GM18498 (cell line): ENCODE data around the gene GTSF1L.

Source experiments
- ATAC-seq: cut with Tn5 transposase; IDR thresholded peaks from one replicate; pipeline ENCODE4 v1.9.1; 2021; ENCODE audit warnings: mild to moderate bottlenecking, moderate library complexity; ENCODE audit not compliant: unreplicated experiment

GTSF1L gene

GRCh38 chr20:43746344-43747137 is 19.7 kb upstream of the GTSF1L start:
- no peak for ATAC-seq

- no peak for ATAC-seq
Measured at GRCh38 chr20:43744966-43745730, 18.3 kb upstream of the GTSF1L start.

GRCh38 chr20:43744151-43744611 is 17.4 kb upstream of the GTSF1L start:
- ATAC-seq, result no peak

- ATAC-seq, result no peak
Measured at GRCh38 chr20:43740642-43741041, 13.8 kb upstream of the GTSF1L start.

GRCh38 chr20:43739148-43739749 is 12.4 kb upstream of the GTSF1L start:
- ATAC-seq, result no peak

GRCh38 chr20:43737925-43738324 is 11.1 kb upstream of the GTSF1L start:
- ATAC-seq, result no peak

GRCh38 chr20:43736588-43737158 is 9.9 kb upstream of the GTSF1L start:
- peak; percentile 87 for ATAC-seq

- ATAC-seq, result no peak
Measured at GRCh38 chr20:43731927-43732326, 5.1 kb upstream of the GTSF1L start.

- no peak for ATAC-seq
Measured at GRCh38 chr20:43731469-43731868, 4.7 kb upstream of the GTSF1L start.

- ATAC-seq, result no peak
Measured at GRCh38 chr20:43728686-43729255, 2.0 kb upstream of the GTSF1L start.

- peak; percentile 66 for ATAC-seq
Measured at GRCh38 chr20:43727980-43728590, 1.3 kb upstream of the GTSF1L start.

GRCh38 chr20:43726333-43726732 is 469 bp downstream of the GTSF1L start:
- no peak for ATAC-seq

GRCh38 chr20:43725666-43726065 is 1.1 kb downstream of the GTSF1L start:
- no peak for ATAC-seq

GRCh38 chr20:43724383-43724782 is 2.4 kb downstream of the GTSF1L start:
- no peak for ATAC-seq

GRCh38 chr20:43723735-43724134 is 3.1 kb downstream of the GTSF1L start:
- ATAC-seq, result no peak

GRCh38 chr20:43723186-43723585 is 3.6 kb downstream of the GTSF1L start:
- no peak for ATAC-seq

GRCh38 chr20:43722153-43722505 is 4.7 kb downstream of the GTSF1L start:
- no peak for ATAC-seq

- ATAC-seq, result no peak
Measured at GRCh38 chr20:43721429-43722152, 5.2 kb downstream of the GTSF1L start.

- ATAC-seq, result no peak
Measured at GRCh38 chr20:43721097-43721428, 5.7 kb downstream of the GTSF1L start.

GRCh38 chr20:43720007-43720406 is 6.8 kb downstream of the GTSF1L start:
- no peak for ATAC-seq
